ENCODE measurements around the gene GRB7. TPM values are rescaled to one million over a fixed set of nuclear protein-coding genes. Genes with fewer than 3 reads are reported as not detected.

GRB7 gene
- total and polyA plus RNA-seq, 2 of the 4 experiments (the other 2 are of a cell fraction), result 0.18 to 0.36 TPM

DNA sequence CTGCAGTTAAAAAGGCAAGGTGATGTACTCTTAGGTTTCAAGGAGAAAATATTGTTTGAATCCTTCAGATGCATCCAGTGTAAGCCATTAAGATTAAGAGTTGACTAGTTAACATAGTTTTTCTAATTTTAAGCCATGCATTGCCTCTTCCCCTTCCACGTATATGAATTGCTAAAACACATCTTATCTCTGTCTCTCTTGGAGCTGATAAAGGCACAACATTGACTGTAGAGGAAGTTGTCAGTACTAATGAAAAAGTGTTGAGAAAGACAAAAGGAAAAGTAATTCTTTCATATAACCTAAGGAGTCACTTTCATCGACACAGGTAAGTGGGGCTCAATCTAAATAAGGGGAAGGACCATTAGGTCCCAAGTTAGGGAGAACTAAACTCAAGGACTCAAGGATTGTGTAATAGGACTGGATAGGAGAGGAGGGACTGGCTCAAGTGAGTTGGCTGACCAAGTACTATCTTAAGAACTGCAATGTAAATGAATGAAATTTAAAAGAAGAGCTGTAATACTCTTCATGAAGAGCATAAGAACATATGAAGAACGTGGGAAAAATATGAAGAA is 55.6 kb downstream of the GRB7 start:
- Histone ChIP-seq H3K23ac (ENCODE audit: low read depth, low read length) (no peak overlapping the region), H3K9me1 (ENCODE audit: insufficient read depth, low read length) (no peaks in the 10 kb centered on the region), H3K36me3 (ENCODE audit: control insufficient read depth, insufficient read depth, low read length) (no peaks in the 10 kb centered on the region), H3K4me3 (ENCODE audit: insufficient read depth, low read depth, low read length) (no peak overlapping the region), H2BK15ac (ENCODE audit: low read depth, low read length) (no peak overlapping the region), H2AK9ac (replicated peaks; ENCODE audit: low read depth, low read length, poor library complexity) (no peak overlapping the region), H3K27me3 (ENCODE audit: control insufficient read depth, insufficient read depth, low read length) (peaks cover 25% of the 10 kb centered on the region), H3K9ac (ENCODE audit: low read depth, low read length) (no peak overlapping the region), H4K91ac (ENCODE audit: insufficient read depth, low read depth, low read length) (no peak overlapping the region), H4K5ac (ENCODE audit: low read depth, low read length) (no peak overlapping the region), H3K18ac (ENCODE audit: low read depth, low read length) (no peak overlapping the region), H2BK20ac (ENCODE audit: low read depth, low read length) (no peak overlapping the region), H2AK5ac (ENCODE audit: low read depth, low read length) (no peak overlapping the region), H4K8ac (ENCODE audit: low read depth in 2 of 2, low read length in 2 of 2) (no peak overlapping the region), H3K14ac (replicated peaks; ENCODE audit: low read depth, low read length) (no peak overlapping the region), H2BK120ac (ENCODE audit: low read depth, low read length) (no peak overlapping the region), H3K27ac (ENCODE audit: insufficient read depth, low read length) (no peak overlapping the region), H3K79me1 (ENCODE audit: low read depth in 1 of 2, low read length in 2 of 2) (no peaks in the 10 kb centered on the region), H2BK5ac (ENCODE audit: low read depth, low read length, poor library complexity, severe bottlenecking) (no peak overlapping the region), H3K4me1 (ENCODE audit: control insufficient read depth, insufficient read depth, low read length) (no peaks in the 10 kb centered on the region), H3K56ac (ENCODE audit: extremely low read depth, insufficient read depth, low read length) (no peak overlapping the region), H3K4me2 (ENCODE audit: low read depth, low read length) (no peak overlapping the region), H2AFZ (replicated peaks; ENCODE audit: low read length, poor library complexity) (no peak overlapping the region), H3K9me3 (ENCODE audit: control insufficient read depth, insufficient read depth, low read length) (no peaks in the 10 kb centered on the region), H3K4ac (ENCODE audit: low read depth, low read length) (no peak overlapping the region), H4K20me1 (ENCODE audit: insufficient read depth, low read length) (no peaks in the 10 kb centered on the region)
- POLR2A ChIA-PET (ENCODE audit: unreplicated experiment), result no interaction called here
- intact Hi-C loops (cut with micrococcal nuclease), result no loop called here
- WGBS, 2 experiments (ENCODE audit: extremely low coverage in 2 of 2, insufficient read length in 1 of 2), result no CpG with 5 or more reads among the region's 3 CpGs
- CTCF ChIA-PET, result interaction anchor here (0.6 kb wide), 1 partner anchor 67 kb away, joined by 3 read pairs; no protein-coding TSS in a partner anchor
- dilution Hi-C loops (cut with HindIII; ENCODE audit: low sequenced_read_pairs, unreplicated experiment), result no loop called here
- in situ Hi-C loops (cut with MboI; ENCODE audit: low sequenced_read_pairs), result no loop called here
- no peak for ATAC-seq (ENCODE audit: low read depth)
- DNase-seq, result no peak
- TF ChIP-seq POLR2A (IDR thresholded peaks at IDR 0.05; ENCODE audit: low read depth, low read length) (no peak), CEBPB (IDR thresholded peaks at IDR 0.05; ENCODE audit: low read depth, low read length) (0 out of 2 replicates have a peak, but pooled peaks have one; percentile 27)
- no TSS peak for BruUV-seq (replicated peaks)

All from IMR-90 (cell line).